ENCODE results near the gene RASSF8.
A peak's percentile ranks its signal among the peaks of the same experiment; 100 is the strongest.

The RASSF8 gene

DNA sequence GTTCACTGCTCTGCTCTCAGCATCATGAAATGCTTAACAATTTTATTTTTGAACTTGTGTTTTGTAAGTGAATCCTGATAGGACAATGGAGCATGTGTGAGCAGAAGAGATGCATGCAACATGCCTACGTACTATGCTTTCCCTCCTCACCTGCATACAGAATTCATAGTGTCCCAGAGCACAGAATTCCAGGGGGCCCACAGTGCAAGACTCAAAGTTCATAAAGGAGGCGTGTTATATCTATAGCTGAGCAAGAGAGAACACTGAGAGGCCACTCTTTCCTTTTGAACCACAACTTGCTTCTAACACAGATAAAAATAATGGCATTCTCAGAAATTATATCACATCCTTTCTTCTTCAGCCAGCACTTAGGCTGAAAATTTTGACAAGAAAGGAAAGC lies 137.6 kb downstream of the RASSF8 start:
- no peak for DNase-seq (ENCODE audit: insufficient read length, low spot score)
- FAIRE-seq = no peak

GRCh38 chr12:26097046-26097878 lies 138.8 kb downstream of the RASSF8 start:
- FAIRE-seq (peak; percentile 69), DNase-seq (ENCODE audit: insufficient read length, low spot score) (peak; percentile 79)

GRCh38 chr12:26100666-26101349 lies 142.3 kb downstream of the RASSF8 start:
- FAIRE-seq = no peak
- DNase-seq (ENCODE audit: insufficient read length, low spot score) = no peak

DNA sequence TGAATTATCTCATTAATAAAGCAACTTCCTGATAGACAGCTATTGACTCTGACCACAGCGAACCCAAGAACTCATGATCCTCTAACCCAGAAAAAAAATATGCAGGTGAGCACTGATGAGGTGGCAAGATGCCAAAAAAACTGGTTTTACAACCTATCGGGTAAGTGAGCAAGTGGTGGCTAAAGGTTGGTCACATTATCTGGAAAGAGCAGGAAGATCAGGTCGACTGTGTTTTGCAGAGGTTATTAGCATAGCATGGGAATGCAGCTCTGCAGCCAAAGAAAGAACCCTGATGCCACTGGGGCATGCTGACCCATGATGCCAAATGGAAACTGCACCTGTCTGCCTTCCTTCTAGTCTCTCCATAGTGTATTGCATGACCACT lies 142.9 kb downstream of the RASSF8 start:
- FAIRE-seq (peak; percentile 9), DNase-seq (ENCODE audit: insufficient read length, low spot score) (no peak)

- FAIRE-seq (peak; percentile 13), DNase-seq (ENCODE audit: insufficient read length, low spot score) (no peak)
Observed at GRCh38 chr12:26101763-26102162, 143.3 kb downstream of the RASSF8 start.

GRCh38 chr12:26102953-26103352 lies 144.5 kb downstream of the RASSF8 start:
- peak; percentile 48 for FAIRE-seq
- no peak for DNase-seq (ENCODE audit: insufficient read length, low spot score)

- FAIRE-seq (peak; percentile 26), DNase-seq (ENCODE audit: insufficient read length, low spot score) (no peak)
Observed at GRCh38 chr12:26106347-26106746, 147.9 kb downstream of the RASSF8 start.

DNA sequence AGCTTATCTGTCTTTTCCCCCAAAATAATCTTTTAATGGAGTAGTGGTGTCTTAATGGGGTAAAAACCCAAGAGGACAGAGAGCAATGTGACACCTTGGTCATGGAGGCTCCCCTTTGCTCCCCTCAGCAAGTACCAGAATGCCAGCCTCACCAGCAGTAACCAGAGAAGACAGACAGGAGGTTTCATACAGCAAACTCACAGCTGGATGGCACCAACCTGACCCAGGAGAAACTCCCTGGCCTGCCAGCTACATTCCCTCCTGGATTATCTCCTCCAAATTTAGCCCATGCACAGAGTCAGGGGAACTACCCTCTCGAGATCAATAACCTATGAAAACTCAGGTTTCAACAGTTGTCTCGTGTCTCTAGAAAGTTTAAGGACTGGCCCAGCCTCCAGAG lies 150.4 kb downstream of the RASSF8 start:
- no peak for FAIRE-seq
- DNase-seq (ENCODE audit: insufficient read length, low spot score) = no peak

DNA sequence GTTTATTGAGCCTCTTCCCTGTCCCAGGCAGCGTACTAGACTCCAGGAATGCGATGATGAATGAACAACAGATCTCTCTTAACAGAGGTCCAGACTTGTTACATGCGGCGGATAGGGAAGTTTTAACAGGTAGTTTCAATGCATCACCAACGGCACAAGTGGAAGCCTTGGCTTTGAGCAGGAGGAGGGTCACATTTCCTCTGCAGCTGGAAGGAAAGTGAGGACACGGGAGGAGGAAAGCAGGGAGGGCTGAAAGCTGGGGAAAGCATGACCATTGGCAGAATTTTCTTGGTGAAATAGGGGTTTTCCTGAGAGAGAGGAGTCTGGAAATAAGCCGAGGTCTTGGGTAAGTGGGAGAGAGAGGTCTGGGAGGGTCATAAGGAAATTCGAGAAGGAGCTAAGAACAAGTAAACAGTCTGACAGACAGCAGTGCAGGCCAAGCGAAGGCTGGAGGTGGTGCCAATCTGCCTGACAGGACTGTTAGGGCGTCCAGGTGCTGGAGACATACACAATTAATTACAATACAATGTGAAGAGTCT lies 150.9 kb downstream of the RASSF8 start:
- FAIRE-seq (no peak), DNase-seq (ENCODE audit: insufficient read length, low spot score) (no peak)

DNA sequence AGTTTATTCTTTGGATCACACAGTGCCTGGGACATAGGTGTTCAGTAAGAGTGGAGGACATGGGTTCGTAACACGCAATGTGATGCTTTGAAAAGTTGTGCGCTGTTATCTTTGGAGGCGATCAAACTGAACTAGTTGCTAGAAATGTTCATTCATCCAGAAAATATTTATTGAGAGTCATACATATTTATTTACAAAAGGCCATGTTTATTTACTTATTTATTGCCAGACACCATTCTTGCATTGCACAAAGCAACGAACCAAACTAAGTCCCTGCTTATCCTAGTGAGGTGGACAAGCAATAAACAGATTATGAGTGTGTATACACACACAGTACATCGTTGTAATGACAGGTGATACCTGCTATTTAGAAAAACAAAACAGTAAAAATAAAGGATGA lies 153.8 kb downstream of the RASSF8 start:
- DNase-seq (ENCODE audit: insufficient read length, low spot score) (no peak), FAIRE-seq (no peak)

- peak; percentile 33 for FAIRE-seq
- no peak for DNase-seq (ENCODE audit: insufficient read length, low spot score)
Observed at GRCh38 chr12:26112703-26113147, 154.2 kb downstream of the RASSF8 start.

DNA sequence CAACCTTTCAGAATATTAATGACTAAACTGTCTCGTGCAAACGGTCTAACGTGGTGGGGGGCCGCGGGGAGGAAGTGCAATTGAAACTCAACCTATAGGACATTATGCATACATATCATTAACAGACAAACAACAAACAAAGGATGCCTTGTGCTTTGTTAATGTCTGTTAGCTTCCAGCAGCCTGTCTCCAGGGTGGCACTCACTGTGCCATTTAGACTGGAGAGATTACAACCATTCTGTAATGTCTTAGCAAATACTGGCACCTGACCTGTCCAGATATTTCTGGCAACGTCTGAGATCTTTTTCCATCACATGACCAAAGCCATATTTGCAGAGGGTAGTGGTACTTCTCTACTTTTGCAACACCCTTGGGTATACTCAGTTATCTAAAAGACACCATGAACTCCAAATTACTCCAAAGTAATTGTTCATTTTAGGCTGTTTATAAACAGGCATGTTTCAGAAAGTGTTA lies 154.7 kb downstream of the RASSF8 start:
- FAIRE-seq = peak; percentile 80
- no peak for DNase-seq (ENCODE audit: insufficient read length, low spot score)

- FAIRE-seq (peak; percentile 94), DNase-seq (ENCODE audit: insufficient read length, low spot score) (peak; percentile 92)
Observed at GRCh38 chr12:26113853-26114719, 155.6 kb downstream of the RASSF8 start.

DNA sequence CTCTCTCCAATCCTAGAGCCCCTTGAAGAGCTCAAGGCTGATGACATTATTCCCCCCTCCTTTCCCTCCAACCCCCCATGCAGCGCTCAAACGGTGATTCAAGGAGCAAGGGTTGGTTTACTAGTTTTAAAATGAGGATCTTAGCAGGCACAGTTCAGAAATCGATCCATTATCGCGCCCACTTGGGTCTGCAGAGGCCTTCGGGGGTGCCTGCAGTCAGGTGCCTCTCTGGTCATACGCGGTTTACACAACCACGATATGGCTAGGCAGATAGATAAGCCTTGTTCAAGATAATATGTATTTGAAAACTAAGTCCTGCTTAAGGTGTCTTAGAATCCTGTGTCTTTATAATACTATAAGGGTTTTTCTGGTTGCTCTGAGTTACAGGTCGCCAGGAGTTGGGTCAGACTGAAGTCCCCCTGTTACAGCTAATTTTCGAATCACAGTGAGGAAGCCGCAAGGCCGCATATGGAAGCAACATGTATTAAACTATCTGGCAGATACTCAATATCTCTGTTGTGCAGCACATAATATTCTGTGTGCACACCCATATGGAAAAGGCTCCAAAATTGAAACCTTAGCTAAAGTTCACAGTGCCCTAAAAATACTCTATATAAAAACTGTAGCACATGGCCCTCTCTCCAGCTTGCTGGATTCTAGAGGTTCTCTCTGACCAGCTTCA lies 156.4 kb downstream of the RASSF8 start:
- FAIRE-seq (no peak), DNase-seq (ENCODE audit: insufficient read length, low spot score) (no peak)

DNA sequence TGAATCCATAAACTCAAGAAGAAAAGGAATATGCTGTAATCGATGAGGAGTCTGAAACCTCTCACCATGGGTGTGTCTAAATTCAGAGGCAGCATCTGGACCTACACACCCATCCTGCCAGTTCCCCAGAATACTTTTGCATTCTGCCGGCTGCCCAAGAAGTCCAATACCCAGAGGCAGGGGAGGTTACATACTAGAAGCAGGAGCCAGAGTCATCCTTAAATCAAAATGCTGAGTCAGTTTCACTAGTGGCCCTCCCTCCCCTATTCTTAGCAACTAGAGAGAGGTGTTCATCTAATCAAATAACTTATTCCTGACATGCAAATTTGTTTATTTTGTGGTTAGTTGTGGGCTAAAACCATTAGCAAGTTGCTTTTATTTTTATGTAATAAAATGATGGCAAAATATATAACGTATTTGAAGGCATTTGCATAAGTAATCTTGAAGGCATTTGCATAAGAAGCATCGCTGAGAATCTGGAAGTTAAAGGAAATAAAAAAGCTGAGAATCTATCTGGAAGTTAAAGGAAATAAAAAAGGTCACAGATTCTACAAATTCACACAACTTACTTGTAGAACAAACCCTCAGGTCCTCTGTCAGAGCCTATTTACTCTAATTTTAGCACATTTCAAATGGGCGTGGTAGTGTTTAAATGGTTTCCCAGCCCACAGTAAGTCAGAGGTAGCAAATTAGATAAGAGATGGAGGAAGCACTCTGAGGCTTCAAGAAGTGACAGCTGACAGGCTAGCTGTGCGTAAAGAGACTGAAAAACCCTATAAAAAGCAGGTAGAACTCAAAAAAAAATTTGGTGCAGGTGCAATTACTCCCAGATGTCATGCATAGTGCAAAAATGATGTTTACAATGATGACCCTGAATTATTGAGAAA lies 158.6 kb downstream of the RASSF8 start:
- FAIRE-seq = no peak
- no peak for DNase-seq (ENCODE audit: insufficient read length, low spot score)

DNA sequence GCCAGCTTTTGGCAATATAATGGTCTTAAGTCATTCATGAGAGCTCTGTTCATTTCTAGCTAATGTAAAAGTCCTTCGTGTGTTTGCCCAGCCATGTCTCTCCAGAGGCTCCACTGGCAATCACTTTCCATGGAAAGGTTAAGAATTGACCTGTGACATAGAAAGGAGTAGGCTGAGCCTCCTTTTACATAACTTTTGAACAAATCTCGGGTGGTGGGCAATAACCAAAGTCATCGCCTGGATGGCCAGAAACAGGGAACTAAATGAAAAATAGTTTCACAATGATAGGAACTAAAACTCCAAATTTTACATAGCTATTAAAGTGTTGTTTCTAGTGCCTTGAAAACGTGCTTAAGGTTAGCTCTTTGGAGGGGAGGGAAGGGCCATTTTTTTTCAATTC lies 159.8 kb downstream of the RASSF8 start:
- FAIRE-seq (no peak), DNase-seq (ENCODE audit: insufficient read length, low spot score) (no peak)

DNA sequence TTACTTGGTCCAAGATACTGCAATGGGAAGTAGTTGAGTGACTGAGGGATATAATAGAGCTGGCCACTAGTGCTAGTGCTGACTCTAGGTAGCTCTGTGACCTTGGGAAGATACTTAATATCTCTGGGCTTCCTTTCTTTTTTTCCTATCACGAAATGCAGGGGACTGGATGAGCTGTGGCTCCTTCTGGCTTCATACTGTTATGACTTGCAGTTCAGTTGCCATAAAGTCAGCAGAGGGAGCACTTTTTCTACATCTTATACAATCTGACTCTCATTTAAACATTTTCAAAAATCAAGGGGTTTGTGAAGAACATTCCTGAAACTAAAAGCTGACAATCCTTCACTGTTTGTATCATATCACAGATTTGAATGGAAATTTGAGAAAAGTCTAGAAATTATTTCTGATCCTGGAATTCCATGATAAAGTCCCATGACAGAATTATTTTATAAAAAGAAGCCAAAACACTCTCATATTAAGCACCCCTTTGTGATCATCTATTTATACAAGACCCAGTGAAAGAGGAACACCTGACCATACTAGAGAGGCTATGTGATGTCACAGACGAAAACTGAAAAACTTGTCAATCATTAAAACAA lies 161.0 kb downstream of the RASSF8 start:
- DNase-seq (ENCODE audit: insufficient read length, low spot score) (no peak), FAIRE-seq (peak; percentile 67)

DNA sequence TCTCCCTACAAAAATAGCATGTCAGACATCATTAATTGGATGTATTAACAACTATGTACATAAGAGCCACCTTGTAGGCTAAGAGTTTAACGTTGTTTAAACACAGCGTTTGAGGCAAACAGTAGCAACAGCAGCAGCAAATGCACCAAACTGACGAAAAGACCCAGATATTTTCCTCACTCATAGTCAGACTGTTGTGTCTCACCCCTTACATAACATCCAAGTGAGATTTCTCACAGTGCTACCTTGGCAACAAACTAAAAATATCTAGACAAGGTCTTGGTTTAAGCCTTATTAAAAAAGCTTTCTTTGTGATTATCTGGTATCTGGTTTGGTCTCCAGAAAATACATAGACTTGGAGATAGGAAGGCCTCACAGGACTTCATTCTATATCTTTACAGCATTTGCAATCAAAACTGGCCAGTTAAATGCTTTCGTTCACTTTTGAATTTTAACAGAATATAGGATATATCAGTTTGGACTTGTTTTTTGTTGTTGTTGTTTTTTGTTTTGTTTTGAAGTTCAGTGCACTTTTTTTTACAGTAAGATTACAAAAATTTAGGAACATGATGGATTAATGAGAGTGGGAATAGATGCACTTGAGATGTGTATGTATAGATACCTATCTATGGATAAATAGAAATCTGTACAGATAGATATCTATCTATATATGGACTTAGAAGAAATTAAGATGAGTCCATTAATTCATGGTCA lies 162.2 kb downstream of the RASSF8 start:
- FAIRE-seq (no peak), DNase-seq (ENCODE audit: insufficient read length, low spot score) (no peak)

Data from HTR-8/SVneo (cell line).